Heart right ventricle (tissue), 16 donors: ENCODE measurements around the gene SPRN. TPM values are rescaled to one million over a fixed set of nuclear protein-coding genes. Genes with fewer than 3 reads are reported as not detected.

Experiments used
- ATAC-seq, 8 donors: fragments of 200-7000 bp; cut with Tn5 transposase; one replicate each; pipeline ENCODE4 v1.9.1; 2020; ENCODE audit warnings: mild to moderate bottlenecking in 8 of 8, moderate library complexity in 8 of 8, moderate number of reproducible peaks in 1 of 8
- DNase-seq, 2 donors: peaks; one replicate each; pipeline ENCODE4 v3.0.0-alpha.2; 2020
- H3K27ac ChIP-seq, 10 donors: fragments of 200-600 bp; sonication (generic) in 2 of 10; one replicate each; pipeline versions ENCODE4 v1.5.0 to v1.8.0; 2020 to 2022; ENCODE audit warnings: mild to moderate bottlenecking in 3 of 10
- H3K27me3 ChIP-seq, 7 donors: fragments of 200-600 bp; one replicate each; pipeline ENCODE4 v1.8.0; 2021 to 2022; ENCODE audit warnings: mild to moderate bottlenecking in 2 of 7
- H3K36me3 ChIP-seq, 9 donors: fragments of 200-600 bp; sonication (generic) in 1 of 9; one replicate each; pipeline versions ENCODE4 v1.5.0 to v1.8.0; 2020 to 2022; ENCODE audit warnings: mild to moderate bottlenecking in 2 of 9
- H3K4me1 ChIP-seq, 9 donors: fragments of 200-600 bp; sonication (generic) in 1 of 9; one replicate each; pipeline versions ENCODE4 v1.5.0 to v1.8.0; 2020 to 2022; ENCODE audit warnings: mild to moderate bottlenecking in 4 of 9
- H3K4me3 ChIP-seq, 10 donors: fragments of 200-600 bp; sonication (generic) in 2 of 10; one replicate each; pipeline versions ENCODE4 v1.5.0 to v1.8.0; 2020 to 2022; ENCODE audit warnings: mild to moderate bottlenecking in 7 of 10, moderate library complexity in 2 of 10
- H3K9me3 ChIP-seq, 11 donors: fragments of 200-600 bp in 10 of 11; sonication (generic) in 2 of 11; one replicate each; pipeline versions ENCODE4 v1.5.0 to v1.8.0; 2013 to 2022; ENCODE audit warnings: mild to moderate bottlenecking in 2 of 11, control low read depth in 1 of 11, moderate library complexity in 1 of 11
- CTCF ChIP-seq, 9 donors: fragments of 200-600 bp; sonication (generic) in 2 of 9; IDR thresholded peaks; one replicate each; pipeline versions ENCODE4 v1.5.0 to v1.8.0; 2021 to 2022; ENCODE audit warnings: antibody characterized with exemption in 9 of 9, mild to moderate bottlenecking in 5 of 9, moderate library complexity in 1 of 9
- WGBS, 2 donors: extraction: QIAGEN DNeasy Blood & Tissue Kit; methylation state at CpG; one replicate each; pipeline ENCODE4 v1.1.7; 2013; ENCODE audit warnings: inconsistent platforms in 1 of 2; 5-methylcytosine and 5-hydroxymethylcytosine counted together
- intact Hi-C, 10 donors: fragments of 100-400 bp; cut with DNase I; formaldehyde crosslinking; loops; one replicate each; pipeline versions ENCODE4 v1.11.1 to v1.14.2; 2022
- polyA plus RNA-seq, 2 donors: library from polyadenylated mRNA; stranded (reverse); fragments of 200-250 nt; gene quantifications; one replicate each; pipeline ENCODE4 v1.2.3, GENCODE V29; 2013
- total RNA-seq, 10 donors: library from RNA; stranded (reverse); fragmentation: NEBNext Ultra II Directional in 3 of 10; extraction: Animal tissue kit (Norgen Biotek cat#: 25700) in 3 of 10; gene quantifications; one replicate each; pipeline versions ENCODE4 v1.2.1 to v1.2.4, GENCODE V29; 2021 to 2023
- donor health status: Arrhythmogenic right ventricular cardiomyopathy.
- donor health status: ischemic (EF 13 %, LVEDD 7.1; RV severe dilation, severe dysfunction).
- donor health status: healthy with polysubstance abuse.
- donor health status: DM: no; HTN: yes; CAD: no.
- donor health status: DM: no; HTN: no; CAD: no.
- donor health status: ischemic (EF 25% LVEDD 6.9; RV normal size, moderate dysfunction).
- donor health status: ischemic (EF 25% LVEDD 5.7; RV mildly dilated, moderate dysfunction).
- donor health status: healthy.
- donor health status: DM: yes; HTN: yes; CAD: no.
- donor health status: Ischemic cardiomyopathy.
- donor health status: ischemic (EF 35%, LVEDD 5.7; RV mildly dilated, moderate dysfunction).
- donor health status: nonischemic (EF 11% LVEDD 7.7; RV severe dilation, severe dysfunction).
- donor health status: DM: yes; HTN: yes; CAD: no.
- donor health status: PGD.
- donor health status: ischemic (EF 29% LVEDD 5.4; RV normal size, mild dysfunction).
- donor health status: nonischemic (EF 23%, LVEDD 6.1; RV moderate dilation, normal function).

SPRN gene
- total and polyA plus RNA-seq, 12 donors: 0.07 to 0.22 (median 0.09) TPM; not detected in 9

- Histone ChIP-seq H3K9me3 (no peaks in the 10 kb centered on the region), H3K4me1 (no peaks in the 10 kb centered on the region), H3K4me3 (no peak overlapping the region), H3K27me3 (peaks cover 0 to 15% (median 0%) of the 10 kb centered on the region in 7 donors), H3K27ac (no peak overlapping the region), H3K36me3 (no peaks in the 10 kb centered on the region)
- ATAC-seq (no peak), DNase-seq (no peak)
- 93 to 94% methylated on average over 14 of the region's 14 CpGs for WGBS, 2 donors
- intact Hi-C loops: no loop called here
- TF ChIP-seq CTCF (IDR thresholded peaks at IDR 0.05): no peak
These were observed 35.9 kb upstream of the SPRN start for GRCh38 chr10:133460208-133460769.

GRCh38 chr10:133459454-133460207, 35.2 kb upstream of the SPRN start:
- 53 to 60% methylated on average over 78 to 81 of the region's 81 CpGs for WGBS, 2 donors
- Histone ChIP-seq H3K27me3 (peaks cover 0 to 8% (median 0%) of the 10 kb centered on the region in 7 donors), H3K4me1 (no peaks in the 10 kb centered on the region), H3K27ac (no peak overlapping the region), H3K9me3 (no peaks in the 10 kb centered on the region), H3K4me3 (no peak overlapping the region), H3K36me3 (no peaks in the 10 kb centered on the region)
- no peak for TF ChIP-seq CTCF (IDR thresholded peaks at IDR 0.05)
- DNase-seq (no peak), ATAC-seq (no peak)
- intact Hi-C loops: no loop called here

GRCh38 chr10:133458710-133459453, 34.5 kb upstream of the SPRN start:
- Histone ChIP-seq H3K4me3 (no peak overlapping the region), H3K27me3 (peaks cover 0 to 3% (median 0%) of the 10 kb centered on the region in 7 donors), H3K4me1 (no peaks in the 10 kb centered on the region), H3K9me3 (no peaks in the 10 kb centered on the region), H3K36me3 (no peaks in the 10 kb centered on the region), H3K27ac (no peak overlapping the region)
- intact Hi-C loops: no loop called here
- peak in 1 of 8 donors; percentile 9 for ATAC-seq
- DNase-seq: no peak
- 87 to 88% methylated on average over 21 of the region's 21 CpGs for WGBS, 2 donors
- TF ChIP-seq CTCF (IDR thresholded peaks at IDR 0.05): no peak

- peaks cover 0 to 3% (median 0%) of the 10 kb centered on the region in 7 donors for H3K27me3 ChIP-seq
- no peak overlapping the region for H3K27ac ChIP-seq
- H3K4me3 ChIP-seq: no peak overlapping the region
- no peaks in the 10 kb centered on the region for H3K9me3 ChIP-seq
- H3K4me1 ChIP-seq: no peaks in the 10 kb centered on the region
- TF ChIP-seq CTCF (IDR thresholded peaks at IDR 0.05): no peak
- intact Hi-C loops: no loop called here
- H3K36me3 ChIP-seq: no peaks in the 10 kb centered on the region
- DNase-seq (no peak), ATAC-seq (no peak)
- WGBS, 2 donors: 92 to 94% methylated on average over 40 of the region's 40 CpGs
These were observed 33.7 kb upstream of the SPRN start for GRCh38 chr10:133458021-133458709.
